ENCODE results near the gene DOCK7.
A peak's percentile ranks its signal among the peaks of the same experiment; 100 is the strongest.

The DOCK7 gene

GRCh38 chr1:62439652-62440371, 248.4 kb downstream of the DOCK7 start:
- H3K4me3 ChIP-seq (ENCODE audit: low read length): no peak overlapping the region
- no peak; the same call in 1 of the 2 replicates for TF ChIP-seq CTCF (conservative IDR thresholded peaks at IDR 0.05; ENCODE audit: low read length)
- DNase-seq (ENCODE audit: low read depth): no peak

GRCh38 chr1:62438163-62438562, 250.0 kb downstream of the DOCK7 start:
- TF ChIP-seq CTCF (conservative IDR thresholded peaks at IDR 0.05; ENCODE audit: low read length): no peak
- DNase-seq (ENCODE audit: low read depth): no peak

GRCh38 chr1:62437273-62437940, 250.8 kb downstream of the DOCK7 start:
- peak overlapping the region; percentile 92 for H3K4me3 ChIP-seq (ENCODE audit: low read length)
- no peak for TF ChIP-seq CTCF (conservative IDR thresholded peaks at IDR 0.05; ENCODE audit: low read length)
- DNase-seq (ENCODE audit: low read depth): no peak

More at GRCh38 chr1:62438163-62438562, 250.0 kb downstream of the DOCK7 start:
- peak overlapping the region; percentile 92 for H3K4me3 ChIP-seq (ENCODE audit: low read length)

- H3K4me3 ChIP-seq (ENCODE audit: low read length): peak within 1 kb of the TSS; percentile 92
- DNase-seq (ENCODE audit: low read depth): peak; percentile 100
- no peak for TF ChIP-seq CTCF (conservative IDR thresholded peaks at IDR 0.05; ENCODE audit: low read length)
These were observed 251.5 kb downstream of the DOCK7 start, which contains the start of gene USP1 for GRCh38 chr1:62436466-62437272. Gene USP1, plus strand, starts transcription at chr1:62437049. Its CDS starts 2,819 bp downstream, at chr1:62439868.

- no peak for TF ChIP-seq CTCF (conservative IDR thresholded peaks at IDR 0.05; ENCODE audit: low read length)
- DNase-seq (ENCODE audit: low read depth): no peak
- peak overlapping the region; percentile 92 for H3K4me3 ChIP-seq (ENCODE audit: low read length)
These were observed 252.1 kb downstream of the DOCK7 start for GRCh38 chr1:62436039-62436465.

- TF ChIP-seq CTCF (conservative IDR thresholded peaks at IDR 0.05; ENCODE audit: low read length): no peak
- peak overlapping the region; percentile 92 for H3K4me3 ChIP-seq (ENCODE audit: low read length)
- DNase-seq (ENCODE audit: low read depth): no peak
These were observed 252.8 kb downstream of the DOCK7 start for GRCh38 chr1:62435231-62436038.

Measured in AG10803 (cell line).